Activated T-cell treated with anti-CD3 and anti-CD28 coated beads for 24 hours (primary cell): ENCODE results near the gene ACAP3.

Experiments used
- DNase-seq: peaks from one replicate; pipeline ENCODE4 v3.0.0-alpha.2; 2020; ENCODE audit warnings: low read depth

ACAP3 gene

DNA sequence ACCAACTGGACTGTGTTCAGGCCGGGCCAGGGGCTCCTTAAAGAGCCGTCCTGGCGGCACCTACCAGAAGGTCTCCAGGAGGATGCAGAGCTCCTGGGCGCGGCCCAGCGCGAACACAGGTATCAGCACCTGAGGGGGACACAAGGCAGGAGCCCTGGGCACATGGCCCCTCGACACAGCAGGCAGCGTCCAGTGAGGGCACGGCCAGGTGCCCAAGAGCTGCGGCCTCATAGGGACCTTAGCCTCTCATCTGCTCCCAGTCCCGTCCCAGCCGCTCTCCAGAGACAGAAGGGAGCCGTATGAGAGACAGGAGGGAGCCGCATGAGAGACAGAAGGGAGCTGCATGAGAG lies 6.5 kb upstream of the ACAP3 start:
- DNase-seq = no peak

DNA sequence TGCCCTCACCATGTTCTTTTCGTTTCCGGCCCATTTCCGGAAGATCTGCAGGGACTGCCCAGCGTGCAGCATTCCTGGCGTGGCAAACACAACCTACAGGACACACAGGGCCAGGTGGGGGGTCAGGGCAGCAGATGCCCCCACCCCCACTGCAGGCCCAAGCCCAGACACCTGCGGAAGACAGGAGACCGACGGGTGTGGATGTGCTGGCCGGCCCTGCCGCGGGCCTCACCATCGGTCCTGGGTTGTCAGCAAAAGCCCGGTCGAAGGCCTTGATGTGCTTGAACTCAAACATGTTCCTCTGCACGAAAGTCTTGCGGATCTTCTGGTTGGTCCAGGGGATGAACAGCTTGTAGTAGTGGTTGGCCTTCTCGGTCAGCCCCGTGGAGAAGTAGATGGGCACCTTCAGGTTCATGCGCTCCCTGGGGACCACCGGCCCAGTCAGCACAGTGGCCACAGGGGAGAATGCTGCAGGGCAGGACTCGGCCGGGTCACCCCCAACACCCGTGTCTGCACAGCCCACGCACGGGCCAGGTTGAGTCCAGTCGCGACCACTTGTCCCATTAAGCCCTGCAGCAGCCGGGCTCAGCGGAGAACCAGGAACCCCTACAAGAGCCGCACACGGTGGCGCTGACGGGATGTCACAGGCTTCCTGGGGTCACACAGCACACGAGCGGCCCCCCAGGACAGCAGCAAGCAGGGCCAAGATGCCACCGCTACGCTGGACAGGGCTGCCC lies 5.9 kb upstream of the ACAP3 start:
- DNase-seq = no peak

DNA sequence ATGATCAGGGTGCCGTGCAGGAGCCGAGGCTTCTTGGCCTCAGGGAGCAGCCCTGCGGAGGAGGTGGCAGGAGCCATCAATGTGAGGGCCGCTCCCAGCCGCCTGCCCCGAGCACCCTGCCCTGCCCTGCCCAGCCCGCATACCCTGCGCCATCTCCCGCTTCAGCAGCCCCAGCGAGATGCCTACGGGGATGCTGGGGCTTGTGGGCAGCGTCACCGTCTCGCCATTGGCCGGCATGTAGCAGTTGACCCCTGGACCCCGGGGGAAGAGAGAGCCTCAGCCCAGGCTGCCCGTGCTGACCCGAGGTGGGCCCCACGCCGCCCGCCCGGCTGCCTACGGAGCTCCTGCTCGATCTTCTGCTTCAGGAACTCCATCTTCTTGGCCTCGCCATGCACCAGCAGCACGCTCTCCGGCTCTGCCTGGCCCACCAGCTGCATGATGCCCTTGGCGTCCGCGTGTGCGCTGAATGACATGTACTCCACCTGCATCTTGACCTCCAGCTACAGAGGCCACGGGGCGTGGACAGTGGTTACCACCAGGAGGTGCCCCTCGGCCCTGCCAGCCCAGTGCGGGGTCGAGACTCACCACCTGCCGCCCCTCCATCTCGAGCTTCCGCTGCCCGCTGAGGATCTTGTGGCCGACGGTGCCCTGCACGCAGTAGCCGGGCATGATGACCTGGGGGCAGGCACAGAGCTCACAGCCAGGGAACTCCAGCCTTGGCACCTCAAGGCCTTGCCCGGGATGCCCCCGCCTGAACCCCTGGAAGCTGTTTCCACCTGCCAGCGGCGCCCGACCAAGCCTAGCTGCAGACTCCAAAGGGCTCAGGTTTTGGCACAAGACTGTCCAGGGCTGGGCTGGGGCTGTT lies 5.0 kb upstream of the ACAP3 start:
- DNase-seq = no peak

DNA sequence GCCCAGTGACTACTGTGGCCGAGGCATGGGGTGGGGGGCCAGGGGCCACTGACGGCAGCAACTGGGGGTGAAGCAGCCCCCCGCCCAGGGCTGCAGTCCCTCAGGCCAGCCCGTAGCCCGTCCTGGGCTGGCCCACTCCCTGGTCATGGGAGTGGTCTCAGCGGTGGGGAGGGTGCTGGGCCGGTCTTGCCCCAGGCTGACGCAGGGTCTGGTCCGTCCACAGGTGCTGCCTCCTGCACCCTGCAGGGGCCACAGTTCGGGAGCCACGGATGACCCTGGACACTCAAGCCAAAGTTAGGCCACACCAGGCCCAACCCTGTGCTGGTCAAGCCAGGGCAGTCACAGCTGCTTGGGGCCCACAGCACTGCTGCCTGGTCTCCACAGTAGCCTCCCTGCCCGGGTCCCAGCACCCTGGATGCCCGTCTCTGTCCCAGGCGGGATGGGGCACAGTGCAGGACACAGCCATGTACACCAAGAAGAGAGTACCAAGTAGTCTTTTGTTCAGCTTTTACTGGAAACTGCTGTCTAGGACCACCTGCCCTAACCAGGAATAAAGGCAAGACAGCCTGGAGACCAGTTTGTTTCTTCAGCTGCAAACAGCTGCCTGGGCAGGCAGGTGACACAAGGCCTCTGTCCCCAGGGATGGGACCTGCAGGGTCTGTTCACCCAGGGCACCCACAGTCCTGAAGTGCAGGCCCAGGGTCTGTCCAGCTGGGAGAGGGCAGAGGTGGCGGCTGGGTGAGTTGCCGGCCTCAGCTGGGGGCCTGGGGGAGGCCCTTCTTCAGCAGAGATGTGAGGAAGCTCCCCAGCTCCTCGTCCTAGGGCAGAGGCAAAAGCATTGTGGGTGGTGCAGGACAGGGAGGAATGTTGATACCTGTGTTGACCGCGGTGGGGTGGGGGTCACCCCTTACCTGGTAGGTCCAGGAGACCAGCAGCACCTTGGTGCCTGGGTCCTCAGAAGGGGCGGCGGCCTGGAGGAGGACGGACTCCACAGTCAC lies 3.7 kb upstream of the ACAP3 start:
- DNase-seq = no peak

DNA sequence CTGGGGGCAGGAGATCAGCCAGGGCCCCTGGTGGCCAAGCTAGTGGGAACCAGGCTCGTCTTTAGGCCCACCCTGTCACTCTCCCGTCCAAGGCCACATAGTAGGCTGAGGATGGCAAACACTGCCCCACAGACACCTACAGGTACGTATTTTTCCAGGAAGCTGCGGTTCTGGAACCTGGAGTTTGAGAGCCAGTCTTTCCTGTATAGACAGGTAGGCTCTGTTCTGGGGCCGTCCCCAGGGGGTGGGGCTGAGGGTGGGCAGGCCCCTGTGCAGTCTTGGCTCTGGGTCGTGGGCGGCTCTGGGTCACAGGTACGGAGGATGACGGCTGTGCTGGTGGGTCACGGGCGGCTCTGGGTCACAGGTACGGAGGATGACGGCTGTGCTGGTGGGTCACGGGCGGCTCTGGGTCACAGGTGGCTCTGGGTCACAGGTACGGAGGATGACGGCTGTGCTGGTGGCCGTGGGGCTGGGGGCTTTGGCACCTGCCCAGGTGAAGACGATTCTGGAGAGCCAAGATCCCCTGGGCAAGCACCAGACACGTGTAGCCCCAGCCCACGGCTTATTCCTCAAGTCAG lies 2.8 kb upstream of the ACAP3 start:
- no peak for DNase-seq

GRCh38 chr1:1310109-1310385 lies 2.3 kb upstream of the ACAP3 start:
- no peak for DNase-seq

- DNase-seq = no peak
These were observed 1.8 kb upstream of the ACAP3 start for GRCh38 chr1:1309251-1310108.

GRCh38 chr1:1308756-1309250 lies 1.1 kb upstream of the ACAP3 start:
- DNase-seq = no peak

DNA sequence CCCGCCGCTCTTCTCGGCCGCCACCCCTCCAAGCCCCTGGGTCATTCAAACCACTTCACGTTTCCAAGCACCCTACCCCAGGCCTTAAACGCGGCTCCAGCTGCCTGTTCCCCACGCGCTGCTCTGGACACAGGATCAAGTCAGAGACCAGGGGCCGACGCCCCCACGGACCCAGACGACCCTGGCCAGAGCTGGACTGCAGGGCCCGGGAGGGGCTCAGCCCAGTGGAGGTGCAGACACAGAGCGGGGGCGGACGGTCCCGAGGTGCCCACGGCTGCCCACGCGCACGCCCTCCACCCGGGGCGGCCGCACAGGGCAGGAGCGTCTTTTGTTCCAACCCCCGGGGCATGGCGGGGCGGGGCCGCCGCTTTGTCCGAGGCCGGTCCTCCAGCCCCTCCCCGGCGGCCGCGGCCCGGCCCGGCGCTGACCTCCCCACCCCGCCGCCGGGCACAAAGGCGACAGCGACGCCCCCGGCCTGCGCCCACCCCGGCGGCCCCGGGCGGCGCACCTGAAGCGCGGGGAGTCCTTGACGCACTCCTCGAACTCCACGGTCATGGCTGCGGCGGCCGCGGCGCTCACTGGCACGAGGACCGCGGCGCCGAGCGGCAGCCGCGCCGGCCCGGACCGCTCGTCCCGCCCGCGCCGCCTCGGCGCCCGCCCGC lies 338 bp downstream of the ACAP3 start:
- DNase-seq = no peak

- DNase-seq = no peak
These were observed 969 bp downstream of the ACAP3 start for GRCh38 chr1:1306661-1307260.

DNA sequence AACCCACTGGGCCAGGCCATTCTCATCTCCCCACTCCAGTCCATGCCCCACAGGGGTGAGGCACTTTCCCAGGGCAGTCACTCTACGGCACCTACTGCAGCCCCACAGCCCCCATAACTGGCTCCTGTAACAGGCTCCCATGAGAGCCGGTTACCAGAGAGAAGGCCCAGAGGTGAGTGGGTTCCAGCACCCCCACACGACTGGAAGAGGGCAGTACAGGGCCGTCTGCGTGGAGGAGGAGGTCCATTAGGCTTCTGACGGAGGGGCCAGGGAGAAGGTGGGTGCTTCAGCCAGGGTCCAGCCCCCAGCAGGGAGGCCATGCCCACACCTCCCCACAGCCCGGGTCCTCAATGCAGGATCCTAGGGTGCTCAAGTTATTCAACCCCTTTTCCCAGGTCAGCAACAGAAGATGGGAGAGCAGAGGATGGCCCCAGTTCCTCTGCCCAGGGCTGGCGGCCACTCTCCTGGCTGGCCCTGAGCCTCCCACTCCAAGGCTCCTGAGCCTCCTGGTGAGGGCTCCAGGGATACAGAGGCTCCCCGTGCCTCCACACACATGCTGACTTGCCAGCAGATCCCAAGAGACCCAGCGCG lies 1.6 kb downstream of the ACAP3 start:
- no peak for DNase-seq

DNA sequence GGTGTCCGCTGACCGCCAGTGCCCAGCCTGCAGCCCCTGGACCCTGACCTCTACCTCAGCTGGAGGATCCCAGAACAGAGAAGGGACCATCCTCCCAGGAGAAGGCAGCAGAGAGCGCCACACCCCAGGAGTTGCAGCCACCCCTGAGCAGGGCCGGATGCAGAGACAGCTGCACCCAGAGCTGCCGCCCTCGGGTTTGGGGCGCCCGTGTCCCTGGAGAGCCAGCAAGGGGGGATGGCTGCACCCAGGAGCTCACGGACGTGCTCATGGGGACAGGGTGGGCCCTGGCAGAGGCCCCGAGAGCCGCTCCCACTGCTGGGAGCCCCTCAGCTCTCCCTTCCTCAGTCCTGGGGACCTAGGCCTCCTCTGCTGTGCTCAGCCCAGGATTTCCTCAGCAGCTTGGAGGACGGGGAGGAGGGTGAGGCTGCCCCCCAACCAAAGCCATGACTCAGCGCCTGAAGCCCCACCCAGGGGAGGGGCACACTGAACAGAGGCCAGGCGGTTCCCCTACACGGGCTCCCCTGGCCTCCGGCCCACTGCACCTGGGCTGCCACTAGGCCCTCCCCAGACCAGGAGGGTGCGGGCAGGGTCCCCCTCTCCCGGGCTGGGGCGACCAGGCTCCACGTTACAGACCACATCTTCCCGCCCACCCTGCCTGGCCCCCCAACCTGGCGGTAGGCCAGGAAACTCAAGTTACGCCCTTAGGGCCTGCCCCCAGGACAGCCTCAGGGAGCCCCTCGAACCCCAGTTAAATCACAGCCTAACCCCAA lies 2.2 kb downstream of the ACAP3 start:
- peak; percentile 56 for DNase-seq

DNA sequence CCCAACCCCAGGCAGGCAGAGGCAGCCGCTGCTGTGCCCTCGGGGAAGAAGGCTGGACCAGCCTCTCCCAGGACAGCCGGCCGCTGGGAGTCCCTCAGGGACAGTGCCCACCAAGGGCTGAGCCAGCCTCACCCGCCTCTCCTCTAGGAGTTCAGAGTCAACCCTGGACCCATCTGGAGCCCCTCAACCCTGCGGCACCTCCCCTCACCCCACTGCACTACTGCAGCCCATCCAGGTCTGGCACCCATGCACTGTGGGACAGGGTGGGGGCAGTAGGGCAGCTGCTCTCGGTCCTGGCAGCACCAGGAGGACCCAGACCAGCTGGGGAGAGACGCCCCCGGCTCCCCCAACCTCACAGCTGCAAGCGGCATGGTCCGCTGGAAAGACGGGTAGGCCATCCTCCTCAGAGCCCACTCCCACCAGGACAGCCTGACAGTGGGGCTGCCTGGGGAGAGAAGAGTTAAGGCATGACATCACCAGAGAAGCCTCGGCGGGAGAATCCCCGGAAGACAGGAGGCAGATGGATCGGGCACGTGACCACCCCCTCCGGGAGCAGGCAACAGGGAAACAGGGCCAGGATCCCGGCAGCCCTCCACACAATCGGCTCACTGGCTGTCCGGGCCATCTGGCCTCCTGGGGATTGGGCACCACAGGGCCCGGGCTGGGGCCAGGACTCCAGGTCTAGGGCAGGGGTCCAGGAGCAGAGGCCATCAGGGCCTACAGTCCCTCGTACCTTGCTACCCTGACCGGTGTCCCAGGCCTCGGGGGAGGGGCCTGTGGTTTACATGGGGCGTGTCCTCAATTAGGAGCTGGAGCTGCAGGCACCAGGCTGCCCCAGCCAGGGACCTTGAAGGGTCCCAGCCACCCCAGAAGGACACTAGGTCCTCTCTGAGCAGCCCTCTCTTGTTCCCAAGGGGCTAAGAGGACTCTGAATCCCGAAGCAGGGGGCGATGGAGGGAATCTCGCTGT lies 3.1 kb downstream of the ACAP3 start:
- DNase-seq = no peak

GRCh38 chr1:1303736-1304135 lies 4.0 kb downstream of the ACAP3 start:
- no peak for DNase-seq

DNA sequence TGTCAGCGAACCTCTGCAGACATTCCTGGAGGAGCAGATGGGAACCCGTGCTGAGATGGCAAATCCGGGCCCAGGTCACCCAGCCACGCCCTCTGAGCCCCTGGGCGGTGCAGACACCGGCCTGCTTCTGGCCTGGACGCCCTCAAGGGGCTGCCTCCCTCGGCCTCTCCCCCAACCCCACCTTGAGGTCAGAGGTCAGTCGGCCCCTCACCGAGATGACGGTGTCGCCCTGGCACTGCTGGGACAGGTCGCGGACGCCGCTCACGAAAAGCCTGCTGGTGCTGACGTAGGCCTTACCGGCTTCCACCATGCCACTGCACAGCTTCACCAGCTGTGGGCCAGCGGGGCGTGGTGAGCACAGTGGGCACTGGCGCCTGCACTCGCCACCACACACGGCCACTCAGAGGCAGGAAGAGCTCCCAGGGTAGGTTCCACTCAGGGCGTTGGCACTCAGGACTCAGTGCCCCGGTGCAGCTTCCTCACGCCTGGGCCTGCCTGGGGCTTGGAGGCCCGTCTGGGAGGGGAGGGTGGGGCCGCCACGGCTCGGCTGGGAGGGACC lies 4.7 kb downstream of the ACAP3 start:
- DNase-seq = no peak

DNA sequence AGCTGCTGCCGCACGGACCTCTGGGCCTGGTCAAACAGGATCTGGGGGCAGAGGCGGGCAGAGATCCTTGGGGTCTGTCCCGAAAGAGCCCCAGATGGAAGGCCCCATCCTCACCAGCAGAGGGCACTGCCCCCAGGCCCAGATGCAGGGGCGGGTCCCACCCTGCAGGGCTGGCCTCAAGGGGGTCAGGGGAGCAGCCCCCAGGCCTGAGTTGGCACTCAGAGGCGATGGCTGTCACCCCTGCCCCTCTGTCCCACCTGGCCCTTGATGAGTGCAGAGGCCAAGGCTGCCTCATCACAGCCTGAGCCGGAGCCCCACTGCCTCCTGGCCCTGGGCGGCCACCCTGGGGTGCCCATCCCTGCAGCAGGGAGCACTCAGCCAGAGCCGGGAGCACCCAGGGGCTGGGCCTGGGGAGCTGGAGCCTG lies 5.7 kb downstream of the ACAP3 start:
- DNase-seq = no peak

GRCh38 chr1:1300352-1300739 lies 7.4 kb downstream of the ACAP3 start:
- no peak for DNase-seq
